ENCODE measurements around the gene KLK14. TPM values are rescaled to one million over a fixed set of nuclear protein-coding genes. Genes with fewer than 3 reads are reported as not detected.

KLK14 gene
- polyA plus RNA-seq, 1 experiment = 0.06 TPM

- TF ChIP-seq CTCF (IDR thresholded peaks at IDR 0.05; ENCODE audit: insufficient read depth, low read depth, low read length) = no peak
- ChIA-PET CTCF (no interaction called here), POLR2A (no interaction called here)
- DNase-seq (ENCODE audit: low read depth) = no peak
- Histone ChIP-seq H3K4me3 (ENCODE audit: low read depth, low read length) (no peak overlapping the region), H3K27me3 (ENCODE audit: control insufficient read depth, insufficient read depth, low read length) (no peaks in the 10 kb centered on the region), H3K36me3 (ENCODE audit: control insufficient read depth, insufficient read depth, low read length) (peaks cover 5% of the 10 kb centered on the region)
These were observed 10.4 kb upstream of the KLK14 start for GRCh38 chr19:51093101-51093500.

GRCh38 chr19:51091895-51092873 lies 9.5 kb upstream of the KLK14 start:
- Histone ChIP-seq H3K4me3 (ENCODE audit: low read depth, low read length) (no peak overlapping the region), H3K27me3 (ENCODE audit: control insufficient read depth, insufficient read depth, low read length) (no peaks in the 10 kb centered on the region), H3K36me3 (ENCODE audit: control insufficient read depth, insufficient read depth, low read length) (0 out of 2 replicates have a peak, but pooled peaks cover 1% of the 10 kb centered on the region)
- CTCF ChIA-PET = no interaction called here
- POLR2A ChIA-PET = no interaction called here
- no peak for DNase-seq (ENCODE audit: low read depth)
- no peak for TF ChIP-seq CTCF (IDR thresholded peaks at IDR 0.05; ENCODE audit: insufficient read depth, low read depth, low read length)

- ChIA-PET POLR2A (no interaction called here), CTCF (no interaction called here)
- 0 out of 2 replicates have a peak, but pooled peaks cover 1% of the 10 kb centered on the region for H3K36me3 ChIP-seq (ENCODE audit: control insufficient read depth, insufficient read depth, low read length)
- no peak overlapping the region for H3K4me3 ChIP-seq (ENCODE audit: low read depth, low read length)
- no peak for TF ChIP-seq CTCF (IDR thresholded peaks at IDR 0.05; ENCODE audit: insufficient read depth, low read depth, low read length)
- no peaks in the 10 kb centered on the region for H3K27me3 ChIP-seq (ENCODE audit: control insufficient read depth, insufficient read depth, low read length)
- DNase-seq (ENCODE audit: low read depth) = no peak
These were observed 8.4 kb upstream of the KLK14 start for GRCh38 chr19:51091126-51091525.

GRCh38 chr19:51090471-51090870 lies 7.8 kb upstream of the KLK14 start:
- Histone ChIP-seq H3K36me3 (ENCODE audit: control insufficient read depth, insufficient read depth, low read length) (no peaks in the 10 kb centered on the region), H3K27me3 (ENCODE audit: control insufficient read depth, insufficient read depth, low read length) (no peaks in the 10 kb centered on the region), H3K4me3 (ENCODE audit: low read depth, low read length) (no peak overlapping the region)
- POLR2A ChIA-PET = no interaction called here
- no peak for TF ChIP-seq CTCF (IDR thresholded peaks at IDR 0.05; ENCODE audit: insufficient read depth, low read depth, low read length)
- no peak for DNase-seq (ENCODE audit: low read depth)
- CTCF ChIA-PET = interaction anchor here (1.3 kb wide), 1 partner anchor 9 kb away, joined by 3 read pairs; no protein-coding TSS in a partner anchor

- ChIA-PET CTCF (interaction anchor here (1.3 kb wide), 1 partner anchor 10 kb away, joined by 3 read pairs; no protein-coding TSS in a partner anchor), POLR2A (no interaction called here)
- no peak for DNase-seq (ENCODE audit: low read depth)
- TF ChIP-seq CTCF (IDR thresholded peaks at IDR 0.05; ENCODE audit: insufficient read depth, low read depth, low read length) = no peak
- H3K27me3 ChIP-seq (ENCODE audit: control insufficient read depth, insufficient read depth, low read length) = no peaks in the 10 kb centered on the region
- no peak overlapping the region for H3K4me3 ChIP-seq (ENCODE audit: low read depth, low read length)
- H3K36me3 ChIP-seq (ENCODE audit: control insufficient read depth, insufficient read depth, low read length) = no peaks in the 10 kb centered on the region
These were observed 7.1 kb upstream of the KLK14 start for GRCh38 chr19:51089786-51090185.
